HEK293 (cell line): ENCODE data around the gene BTBD9.

Experiments
- CTCF ChIA-PET: fragments of 350-600 bp; formaldehyde crosslinking; extraction: SDS; loops from one replicate; lab custom pipeline; 2021; ENCODE audit warnings: antibody characterized with exemption; lab: Yijun Ruan, JAX
- POLR2A ChIA-PET: fragments of 300-600 bp; formaldehyde crosslinking; extraction: SDS; loops from one replicate; lab custom pipeline; 2020; ENCODE audit warnings: antibody characterized with exemption, inconsistent platforms; lab: Yijun Ruan, JAX
- H3K27ac ChIP-seq: fragments of 200-500 bp; sonication (Bioruptor generic); 2 replicates; pipeline ENCODE4 v1.5.1; 2014; ENCODE audit warnings: low read depth, low read length, control low read depth, inconsistent platforms; ENCODE audit errors: extremely low read depth
- H3K36me3 ChIP-seq, 2 experiments: fragments of 200-500 bp in 1 of 2; sonication (Bioruptor generic) in 1 of 2; 1 replicate in 1 of 2; 2 replicates in 1 of 2; pipeline ENCODE4 v1.5.1; 2014 to 2017; ENCODE audit warnings: inconsistent platforms in 2 of 2, low read length in 2 of 2; ENCODE audit not compliant: control insufficient read depth in 2 of 2, insufficient read depth in 1 of 2
- H3K4me1 ChIP-seq: fragments of 200-500 bp; sonication (Bioruptor generic); 2 replicates; pipeline ENCODE4 v1.5.1; 2014; ENCODE audit warnings: mild to moderate bottlenecking, low read length, inconsistent platforms; ENCODE audit not compliant: control insufficient read depth, insufficient read depth
- H3K4me3 ChIP-seq: 2 replicates; pipeline ENCODE4 v1.5.1; 2011; ENCODE audit warnings: low read depth, mild to moderate bottlenecking, control low read depth, low read length, moderate library complexity
- H3K9me3 ChIP-seq: fragments of 200-500 bp; sonication (Bioruptor generic); 2 replicates; pipeline ENCODE4 v1.5.1; 2014; ENCODE audit warnings: low read depth, low read length, inconsistent platforms; ENCODE audit not compliant: control insufficient read depth, insufficient read depth
- AEBP2 ChIP-seq: fragments of 450-650 bp; formaldehyde crosslinking; IDR thresholded peaks from 2 replicates; pipeline ENCODE4 v1.5.1; 2016; ENCODE audit warnings: missing biosample characterization, missing genetic modification characterization, borderline replicate concordance
- PRDM1 ChIP-seq: fragments of 450-650 bp; formaldehyde crosslinking; IDR thresholded peaks from 2 replicates; pipeline ENCODE4; 2016; ENCODE audit warnings: missing biosample characterization, missing genetic modification characterization
- PRDM6 ChIP-seq: fragments of 450-650 bp; formaldehyde crosslinking; IDR thresholded peaks from 2 replicates; pipeline ENCODE4 v1.5.1; 2017; ENCODE audit warnings: missing biosample characterization, missing genetic modification characterization
- REST ChIP-seq: fragments of 450-650 bp; formaldehyde crosslinking; IDR thresholded peaks from 2 replicates; pipeline ENCODE4 v1.5.1; 2016; ENCODE audit warnings: missing biosample characterization, missing genetic modification characterization
- SP7 ChIP-seq: fragments of 450-650 bp; formaldehyde crosslinking; IDR thresholded peaks from 2 replicates; pipeline ENCODE4 v1.5.1; 2016; ENCODE audit warnings: missing biosample characterization, missing genetic modification characterization
- TRIM28 ChIP-seq: IDR thresholded peaks from 2 replicates; pipeline ENCODE4 v1.6.1; 2011; ENCODE audit warnings: low read length, control low read depth, borderline replicate concordance
- ZBTB44 ChIP-seq: fragments of 450-650 bp; IDR thresholded peaks from 2 replicates; pipeline ENCODE4 v1.5.1; 2018; ENCODE audit warnings: missing biosample characterization, mild to moderate bottlenecking, missing genetic modification characterization
- ZBTB6 ChIP-seq: fragments of 450-650 bp; formaldehyde crosslinking; IDR thresholded peaks from 2 replicates; pipeline ENCODE4 v1.5.1; 2017; ENCODE audit warnings: missing biosample characterization, missing genetic modification characterization
- ZFP37 ChIP-seq: fragments of 450-650 bp; formaldehyde crosslinking; IDR thresholded peaks from 2 replicates; pipeline ENCODE4 v1.5.1; 2016; ENCODE audit warnings: missing biosample characterization, missing genetic modification characterization
- ZNF10 ChIP-seq: fragments of 450-650 bp; formaldehyde crosslinking; IDR thresholded peaks from 2 replicates; pipeline ENCODE4 v1.5.1; 2017; ENCODE audit warnings: missing biosample characterization, missing genetic modification characterization
- ZNF140 ChIP-seq: fragments of 450-650 bp; formaldehyde crosslinking; IDR thresholded peaks from 2 replicates; pipeline ENCODE4 v1.5.1; 2016; ENCODE audit warnings: missing biosample characterization, missing genetic modification characterization
- ZNF146 ChIP-seq: fragments of 450-650 bp; formaldehyde crosslinking; IDR thresholded peaks from 2 replicates; pipeline ENCODE4 v1.5.1; 2016; ENCODE audit warnings: missing biosample characterization, missing genetic modification characterization
- ZNF157 ChIP-seq: fragments of 450-650 bp; formaldehyde crosslinking; IDR thresholded peaks from 2 replicates; pipeline ENCODE4 v1.5.1; 2016; ENCODE audit warnings: missing biosample characterization, missing genetic modification characterization
- ZNF223 ChIP-seq: fragments of 450-650 bp; formaldehyde crosslinking; IDR thresholded peaks from 2 replicates; pipeline ENCODE4 v1.5.1; 2016; ENCODE audit warnings: missing biosample characterization, missing genetic modification characterization
- ZNF404 ChIP-seq: fragments of 450-650 bp; formaldehyde crosslinking; IDR thresholded peaks from 2 replicates; pipeline ENCODE4 v1.5.1; 2017; ENCODE audit warnings: missing biosample characterization, missing genetic modification characterization
- ZNF423 ChIP-seq: fragments of 450-650 bp; formaldehyde crosslinking; IDR thresholded peaks from 2 replicates; pipeline ENCODE4 v1.5.1; 2016; ENCODE audit warnings: missing biosample characterization, missing genetic modification characterization
- ZNF529 ChIP-seq: fragments of 450-650 bp; formaldehyde crosslinking; IDR thresholded peaks from 2 replicates; pipeline ENCODE4 v1.5.1; 2017; ENCODE audit warnings: missing genetic modification characterization, missing biosample characterization; ENCODE audit not compliant: insufficient replicate concordance
- ZNF544 ChIP-seq: fragments of 450-650 bp; formaldehyde crosslinking; IDR thresholded peaks from 2 replicates; pipeline ENCODE4 v1.5.0; 2017; ENCODE audit warnings: missing biosample characterization, missing genetic modification characterization
- ZNF596 ChIP-seq: fragments of 450-650 bp; IDR thresholded peaks from 2 replicates; pipeline ENCODE4 v1.5.0; 2018; ENCODE audit warnings: missing biosample characterization, mild to moderate bottlenecking, missing genetic modification characterization, moderate library complexity
- ZNF639 ChIP-seq: fragments of 450-650 bp; formaldehyde crosslinking; IDR thresholded peaks from 2 replicates; pipeline ENCODE4 v1.5.1; 2016; ENCODE audit warnings: missing biosample characterization, missing genetic modification characterization
- ZSCAN16 ChIP-seq: fragments of 450-650 bp; formaldehyde crosslinking; IDR thresholded peaks from 2 replicates; pipeline ENCODE4 v1.5.1; 2016; ENCODE audit warnings: missing biosample characterization, missing genetic modification characterization

The BTBD9 gene

GRCh38 chr6:38306931-38307330, 332.8 kb downstream of the BTBD9 start:
- Histone ChIP-seq H3K4me3 (no peak overlapping the region), H3K4me1 (peaks cover 15% of the 10 kb centered on the region), H3K9me3 (no peaks in the 10 kb centered on the region), H3K36me3 (no peaks in the 10 kb centered on the region), H3K27ac (no peak overlapping the region)
- TF ChIP-seq SP7 (tag by site-specific recombination) (no peak), ZNF639 (no peak), ZNF10 (tag by site-specific recombination) (no peak), ZFP37 (tag by site-specific recombination) (no peak), ZNF404 (tag by site-specific recombination) (no peak), ZNF223 (tag by site-specific recombination) (no peak), PRDM1 (tag by site-specific recombination) (no peak), ZBTB6 (tag by site-specific recombination) (no peak), AEBP2 (tag by site-specific recombination) (no peak), ZSCAN16 (tag by site-specific recombination) (no peak), ZNF529 (tag by site-specific recombination) (no peak), ZNF146 (tag by site-specific recombination) (no peak), ZNF423 (tag by site-specific recombination) (no peak), REST (no peak)
- ChIA-PET POLR2A (no interaction called here), CTCF (interaction anchor here (0.6 to 0.8 kb wide), 4 partner anchors 44 to 183 kb away, joined by 3 read pairs; no protein-coding TSS in a partner anchor)

GRCh38 chr6:38305995-38306681, 333.6 kb downstream of the BTBD9 start:
- H3K4me1 ChIP-seq, result peaks cover 15% of the 10 kb centered on the region
- TF ChIP-seq PRDM6 (tag by site-specific recombination) (peak; percentile 43; the same call in 1 of the 2 replicates), ZNF140 (tag by site-specific recombination) (peak; percentile 66; the same call in 1 of the 2 replicates), ZNF544 (no peak), ZNF157 (tag by site-specific recombination) (no peak), ZNF223 (tag by site-specific recombination) (no peak), ZNF596 (no peak), ZBTB44 (tag by site-specific recombination) (0 out of 2 replicates have a peak, but pooled peaks have one; percentile 27), TRIM28 (no peak)
- TF ChIP-seq, all 188 proteins: peak for 3
- CTCF ChIA-PET, result interaction anchor here (0.6 kb wide), 1 partner anchor 184 kb away, joined by 3 read pairs; no protein-coding TSS in a partner anchor
- Histone ChIP-seq H3K4me3 (no peak overlapping the region), H3K36me3 (no peaks in the 10 kb centered on the region), H3K27ac (no peak overlapping the region), H3K9me3 (no peaks in the 10 kb centered on the region)
- POLR2A ChIA-PET, result no interaction called here
